GM19025 (cell line): ENCODE results near the gene OR13C9.
"Not testable (repeated sequence)": the region's sequence is repeated elsewhere in the genome, so short reads cannot be mapped to it uniquely, and the experiment has no call there.

ENCODE experiments used
- ATAC-seq: cut with Tn5 transposase; IDR thresholded peaks from one replicate; pipeline ENCODE4 v1.9.1; 2021; ENCODE audit warnings: mild to moderate bottlenecking, low read depth, moderate library complexity; ENCODE audit not compliant: unreplicated experiment

OR13C9 gene, protein sequence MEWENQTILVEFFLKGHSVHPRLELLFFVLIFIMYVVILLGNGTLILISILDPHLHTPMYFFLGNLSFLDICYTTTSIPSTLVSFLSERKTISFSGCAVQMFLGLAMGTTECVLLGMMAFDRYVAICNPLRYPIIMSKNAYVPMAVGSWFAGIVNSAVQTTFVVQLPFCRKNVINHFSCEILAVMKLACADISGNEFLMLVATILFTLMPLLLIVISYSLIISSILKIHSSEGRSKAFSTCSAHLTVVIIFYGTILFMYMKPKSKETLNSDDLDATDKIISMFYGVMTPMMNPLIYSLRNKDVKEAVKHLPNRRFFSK

GRCh38 chr9:104618104-104618503 lies at the start of gene OR13C9:
OR13C9 (minus strand) TSS chr9:104618204; CDS start chr9:104618204, 0 bp downstream.
- no peak for ATAC-seq

DNA sequence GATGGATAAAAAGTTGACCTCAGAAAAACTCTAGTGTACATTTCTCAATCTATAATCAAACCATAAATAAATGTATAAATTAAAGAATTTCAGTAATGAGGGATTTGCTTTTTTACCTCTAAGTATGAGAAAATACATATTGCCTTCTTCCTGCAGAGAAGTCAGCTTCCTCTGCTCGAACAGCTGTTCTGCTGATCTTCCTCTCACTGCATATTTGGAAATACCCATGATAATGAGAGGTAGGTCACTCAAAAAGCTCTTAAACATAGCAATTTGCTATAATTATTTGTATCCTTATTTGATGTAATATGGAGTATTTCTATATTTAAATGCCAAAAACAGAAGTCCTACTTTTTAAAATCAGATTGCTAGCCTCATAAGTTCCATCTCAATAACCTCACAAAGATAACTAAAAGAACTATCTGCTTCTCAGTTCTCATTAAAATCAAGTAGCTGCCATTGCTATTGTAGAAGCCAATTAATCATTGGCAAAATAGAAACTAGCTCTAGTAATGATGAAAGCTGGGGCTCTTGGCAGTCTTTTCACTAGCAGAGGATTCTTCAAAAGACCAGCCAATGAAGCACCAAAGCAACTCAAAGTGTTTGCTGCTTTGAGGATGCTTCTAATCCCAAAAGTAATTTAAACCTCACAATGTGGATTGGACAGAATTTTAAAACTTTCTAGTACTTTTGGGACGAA lies 40.6 kb upstream of the OR13C9 start:
- no peak for ATAC-seq

- no peak for ATAC-seq
Observed at GRCh38 chr9:104635456-104635855, 17.5 kb upstream of the OR13C9 start.

DNA sequence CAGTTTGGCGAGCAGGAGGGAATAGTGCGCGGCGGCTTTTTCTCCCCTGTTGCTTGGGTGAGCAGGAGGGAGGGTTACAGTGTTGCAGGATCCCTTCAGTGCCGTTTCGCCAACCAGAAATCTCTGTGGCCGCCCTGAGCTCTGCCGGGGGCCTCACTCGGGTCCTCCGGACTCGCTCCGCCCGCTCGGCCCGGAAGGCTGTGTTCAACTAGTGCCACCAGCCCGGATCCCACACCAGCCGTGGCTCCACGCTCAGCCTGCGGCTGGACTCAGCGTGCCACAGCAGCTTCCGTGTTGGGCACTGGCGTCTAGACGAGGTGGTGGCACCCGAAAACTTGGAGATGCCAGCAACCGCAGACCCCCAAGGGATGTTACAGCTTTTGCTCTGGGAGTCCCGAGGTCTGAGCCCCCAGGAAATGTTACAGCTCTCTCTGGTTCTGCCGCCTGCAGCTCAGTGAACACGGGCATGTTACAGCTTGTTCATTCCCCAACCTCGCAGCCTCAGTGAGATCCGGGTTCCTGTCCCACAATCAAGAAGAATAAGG lies 16.0 kb upstream of the OR13C9 start:
- no peak for ATAC-seq

DNA sequence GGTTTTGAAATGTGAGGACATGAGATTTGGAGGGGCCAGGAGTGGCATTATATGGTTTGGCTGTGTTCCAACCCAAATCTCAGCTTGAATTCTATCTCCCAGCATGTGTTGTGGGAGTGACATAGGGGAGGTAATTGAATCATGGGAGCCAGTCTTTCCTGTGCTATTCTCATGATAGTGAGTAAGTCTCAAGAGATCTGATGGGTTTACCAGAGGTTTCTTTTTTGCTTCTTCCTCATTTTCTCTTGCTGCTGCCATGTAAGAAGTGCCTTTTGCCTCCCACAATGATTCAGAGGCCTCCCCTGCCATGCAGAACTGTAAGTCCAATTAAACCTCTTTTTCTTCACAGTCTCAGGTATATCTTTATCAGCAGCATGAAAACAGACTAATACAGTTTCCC lies 8.0 kb upstream of the OR13C9 start:
- ATAC-seq, result not testable (repeated sequence)

GRCh38 chr9:104617418-104617817 lies 586 bp downstream of the OR13C9 start:
- no peak for ATAC-seq

GRCh38 chr9:104611213-104611612 lies 6.8 kb downstream of the OR13C9 start:
- no peak for ATAC-seq

GRCh38 chr9:104608336-104608735 lies 9.7 kb downstream of the OR13C9 start:
- no peak for ATAC-seq

- no peak for ATAC-seq
Observed at GRCh38 chr9:104606152-104606551, 11.9 kb downstream of the OR13C9 start.

DNA sequence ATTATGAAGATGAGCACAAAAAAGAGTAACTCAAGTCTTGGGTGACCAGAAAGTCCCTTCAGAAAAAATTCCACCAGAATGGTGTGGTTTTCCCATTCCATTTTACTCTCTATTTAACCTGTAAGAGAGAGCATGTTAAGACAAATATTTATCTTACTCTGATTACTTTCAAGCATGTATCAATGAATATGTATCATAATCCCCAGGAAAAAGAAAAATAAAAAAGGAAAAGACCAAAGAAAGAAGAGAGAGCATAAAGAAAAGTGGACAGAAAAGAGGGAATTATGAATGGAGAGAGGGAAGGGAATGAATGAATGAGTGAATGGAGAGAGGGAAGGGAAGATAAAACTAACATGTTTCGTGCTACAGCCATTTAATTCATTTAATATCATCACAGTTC lies 12.5 kb downstream of the OR13C9 start, which contains the start of gene OR13C2:
TSS of gene OR13C2 (minus strand) at position 101 of the 400 bp plus-strand sequence. CDS start at position 101, 0 bp downstream.
- ATAC-seq, result not testable (repeated sequence)

DNA sequence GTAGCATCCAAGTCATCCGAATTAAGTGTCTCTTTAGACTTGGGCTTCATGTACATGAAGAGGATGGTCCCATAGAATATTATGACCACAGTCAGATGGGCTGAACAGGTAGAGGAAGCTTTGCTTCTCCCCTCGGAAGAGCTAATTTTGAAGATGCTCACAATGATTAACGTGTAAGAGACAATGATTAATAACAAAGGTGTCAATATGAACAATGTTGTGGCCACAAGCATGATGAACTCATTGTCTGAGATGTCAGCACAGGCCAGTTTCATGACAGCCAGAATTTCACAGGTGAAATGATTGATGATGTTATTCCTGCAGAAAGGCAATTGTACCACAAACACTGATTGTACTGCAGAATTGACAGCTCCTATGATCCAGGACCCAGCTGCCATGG lies 13.2 kb downstream of the OR13C9 start:
- no peak for ATAC-seq

GRCh38 chr9:104599313-104599712 lies 18.7 kb downstream of the OR13C9 start, which contains the start of gene OR13C5:
OR13C5 (minus strand) TSS chr9:104599413; CDS start chr9:104599413, 0 bp downstream.
- not testable (repeated sequence) for ATAC-seq

- ATAC-seq, result not testable (repeated sequence)
Observed at GRCh38 chr9:104598749-104599148, 19.3 kb downstream of the OR13C9 start.

GRCh38 chr9:104589626-104590025 lies 28.4 kb downstream of the OR13C9 start:
- no peak for ATAC-seq

DNA sequence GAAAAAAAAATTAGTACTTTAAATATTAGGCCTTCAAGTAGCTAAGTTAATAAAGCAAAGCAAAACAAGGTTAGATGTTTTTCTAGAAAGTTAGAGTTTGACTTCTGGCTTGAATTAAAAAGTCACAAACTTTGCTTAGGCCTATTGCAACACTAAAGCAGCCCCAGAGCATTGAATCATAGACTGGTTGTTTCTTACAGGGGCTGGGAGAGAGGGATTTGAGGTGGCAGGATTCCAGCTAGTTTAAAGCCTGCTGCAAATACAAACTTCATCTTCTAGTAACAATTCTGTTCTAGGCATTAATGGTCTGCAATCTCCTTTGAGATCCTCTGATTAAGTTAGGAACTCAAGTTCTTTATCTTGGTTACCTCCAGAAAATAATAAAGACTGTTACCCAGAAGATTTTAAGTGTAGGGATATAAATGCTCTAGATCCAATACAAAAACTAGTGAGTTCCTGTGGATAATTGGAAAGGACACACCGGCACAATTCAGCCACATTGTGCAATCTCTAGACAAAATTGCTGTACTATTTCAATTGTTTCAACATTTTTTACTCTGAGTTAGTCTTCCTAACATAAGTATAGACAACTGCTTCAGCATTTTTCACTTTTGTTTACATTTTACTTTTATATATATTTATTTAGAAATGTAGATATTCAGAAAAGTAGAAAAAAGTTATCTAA lies 31.4 kb downstream of the OR13C9 start:
- ATAC-seq, result no peak

- no peak for ATAC-seq
Observed at GRCh38 chr9:104580562-104580961, 37.4 kb downstream of the OR13C9 start.

GRCh38 chr9:104577263-104577662 lies 40.7 kb downstream of the OR13C9 start:
- no peak for ATAC-seq

DNA sequence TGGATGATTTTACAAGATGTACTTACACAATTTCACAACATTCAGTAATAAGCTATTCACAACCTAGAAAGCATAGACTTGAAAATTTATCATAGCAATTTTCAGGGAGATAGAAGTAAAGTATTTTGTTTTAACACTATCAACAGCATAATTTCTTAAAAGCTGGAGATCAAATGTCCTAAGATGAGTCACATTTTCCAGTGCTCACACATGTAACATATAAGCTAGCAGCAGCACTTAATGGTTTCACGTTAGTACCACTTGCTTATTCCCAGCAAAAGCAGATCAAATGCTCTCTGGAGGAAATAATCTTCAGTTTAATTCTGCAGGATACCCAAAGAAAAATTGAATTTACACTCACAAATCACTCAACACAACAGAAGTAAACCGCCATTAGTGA lies 42.5 kb downstream of the OR13C9 start:
- ATAC-seq, result no peak

GRCh38 chr9:104572612-104573011 lies 45.4 kb downstream of the OR13C9 start:
- ATAC-seq, result no peak

GRCh38 chr9:104568868-104569267 lies 49.1 kb downstream of the OR13C9 start, which contains the start of gene OR13C8:
OR13C8 (plus strand) TSS chr9:104569168; CDS start chr9:104569168, 0 bp downstream.
- ATAC-seq, result no peak
